MCF 10A (cell line): ENCODE data around the gene AP1G1. TPM values are rescaled to one million over a fixed set of nuclear protein-coding genes. Genes with fewer than 3 reads are reported as not detected.

ENCODE experiments used
- BruUV-seq: library from RNA; stranded (reverse); fragments of 400-500 nt; replicated peaks from 2 replicates; lab custom pipeline; 2021; lab: Mats Ljungman, UMichigan
- CTCF ChIA-PET: fragments of 300-600 bp; sonication (Branson Sonifier 250); formaldehyde crosslinking; extraction: SDS; loops from one replicate; lab custom pipeline; 2021; ENCODE audit warnings: antibody characterized with exemption, inconsistent platforms; lab: Yijun Ruan, JAX
- POLR2A ChIA-PET: fragments of 300-600, 350-650 bp; sonication (Branson Sonifier 250); formaldehyde crosslinking; extraction: SDS; loops from one replicate; lab custom pipeline; 2020; ENCODE audit warnings: antibody characterized with exemption, inconsistent platforms; lab: Yijun Ruan, JAX
- DNase-seq: peaks from one replicate; pipeline ENCODE4 v3.0.0-alpha.2; 2018; ENCODE audit not compliant: unreplicated experiment
- H3K27ac Mint-ChIP-seq: one replicate; pipeline ENCODE4 v1.8.0; 2022; ENCODE audit warnings: mild to moderate bottlenecking, low read depth, mixed read lengths; ENCODE audit not compliant: unreplicated experiment
- H3K27me3 Mint-ChIP-seq: one replicate; pipeline ENCODE4 v1.8.0; 2022; ENCODE audit warnings: mixed read lengths; ENCODE audit not compliant: insufficient read depth, unreplicated experiment
- H3K36me3 Mint-ChIP-seq: one replicate; pipeline ENCODE4 v1.8.0; 2022; ENCODE audit warnings: mild to moderate bottlenecking, moderate library complexity, mixed read lengths; ENCODE audit not compliant: insufficient read depth, unreplicated experiment
- H3K4me1 Mint-ChIP-seq: one replicate; pipeline ENCODE4 v1.8.0; 2022; ENCODE audit warnings: mixed read lengths; ENCODE audit not compliant: insufficient read depth, unreplicated experiment
- H3K4me3 Mint-ChIP-seq: one replicate; pipeline ENCODE4 v1.8.0; 2022; ENCODE audit warnings: mild to moderate bottlenecking, moderate library complexity, mixed read lengths; ENCODE audit not compliant: unreplicated experiment
- H3K9me3 Mint-ChIP-seq: one replicate; pipeline ENCODE4 v1.8.0; 2022; ENCODE audit warnings: mixed read lengths; ENCODE audit not compliant: unreplicated experiment
- CTCF ChIP-seq: fragments of 200-600 bp; IDR thresholded peaks from one replicate; pipeline ENCODE4 v1.8.0; 2022; ENCODE audit warnings: antibody characterized with exemption, mild to moderate bottlenecking; ENCODE audit not compliant: unreplicated experiment
- intact Hi-C: fragments of 100-400 bp; cut with micrococcal nuclease; formaldehyde crosslinking; loops from 2 replicates; pipeline ENCODE4 v1.14.1; 2022
- total RNA-seq: library from RNA; stranded (reverse); gene quantifications from 2 replicates; pipeline ENCODE4 v1.2.3, GENCODE V29; 2022

AP1G1 gene
- total RNA-seq, 1 experiment from 2014 or later, result 99.5 TPM

GRCh38 chr16:71767060-71767900 lies 41.4 kb downstream of the AP1G1 start:
- no peak overlapping the region for H3K4me3 Mint-ChIP-seq
- H3K9me3 Mint-ChIP-seq, result peaks cover 6% of the 10 kb centered on the region
- BruUV-seq, result no TSS peak
- no peak for DNase-seq
- no peaks in the 10 kb centered on the region for H3K27me3 Mint-ChIP-seq
- no peak overlapping the region for H3K27ac Mint-ChIP-seq
- POLR2A ChIA-PET, result interaction anchor here (0.6 kb wide), 1 partner anchor 274 kb away, joined by 3 read pairs; no protein-coding TSS in a partner anchor
- TF ChIP-seq CTCF, result no peak
- CTCF ChIA-PET, result interaction anchor here (0.6 to 1.1 kb wide), 2 partner anchors 8 to 194 kb away, joined by 3 read pairs; no protein-coding TSS in a partner anchor
- intact Hi-C loops, result loop anchor here (10.0 kb wide), 1 partner anchor 78 kb away; the partner anchor contains the start of gene ATXN1L
- H3K4me1 Mint-ChIP-seq, result no peaks in the 10 kb centered on the region
- peaks cover 87% of the 10 kb centered on the region for H3K36me3 Mint-ChIP-seq

DNA sequence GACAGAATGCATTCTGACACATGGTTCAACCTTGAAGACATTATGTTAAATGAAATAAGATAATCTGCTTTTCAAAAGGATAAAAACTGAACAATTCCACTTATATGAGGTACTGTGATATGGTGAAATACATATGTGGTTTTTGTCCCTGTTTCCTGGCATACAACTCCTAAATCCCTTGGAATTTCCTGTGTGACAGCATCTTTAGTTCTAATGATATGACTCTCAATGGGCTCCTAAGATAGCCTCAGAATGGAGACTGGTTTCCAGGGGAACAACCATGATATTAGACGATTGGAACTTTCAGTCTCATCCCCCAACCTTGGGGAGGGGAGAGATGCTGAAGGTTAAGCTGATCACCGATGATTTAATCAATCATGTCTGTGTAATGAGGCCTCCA lies 46.4 kb downstream of the AP1G1 start:
- no peaks in the 10 kb centered on the region for H3K4me1 Mint-ChIP-seq
- peaks cover 87% of the 10 kb centered on the region for H3K36me3 Mint-ChIP-seq
- ChIA-PET POLR2A (interaction anchor here (0.6 kb wide), 1 partner anchor 20 kb away, joined by 3 read pairs; no protein-coding TSS in a partner anchor), CTCF (interaction anchor here (0.6 kb wide), 1 partner anchor 190 kb away, joined by 4 read pairs; no protein-coding TSS in a partner anchor)
- no peak overlapping the region for H3K27ac Mint-ChIP-seq
- no peaks in the 10 kb centered on the region for H3K9me3 Mint-ChIP-seq
- intact Hi-C loops, result loop anchor here (10.0 kb wide), 1 partner anchor 83 kb away; the partner anchor contains the start of gene ATXN1L
- DNase-seq, result no peak
- BruUV-seq, result no TSS peak
- no peaks in the 10 kb centered on the region for H3K27me3 Mint-ChIP-seq
- no peak overlapping the region for H3K4me3 Mint-ChIP-seq
- no peak for TF ChIP-seq CTCF

DNA sequence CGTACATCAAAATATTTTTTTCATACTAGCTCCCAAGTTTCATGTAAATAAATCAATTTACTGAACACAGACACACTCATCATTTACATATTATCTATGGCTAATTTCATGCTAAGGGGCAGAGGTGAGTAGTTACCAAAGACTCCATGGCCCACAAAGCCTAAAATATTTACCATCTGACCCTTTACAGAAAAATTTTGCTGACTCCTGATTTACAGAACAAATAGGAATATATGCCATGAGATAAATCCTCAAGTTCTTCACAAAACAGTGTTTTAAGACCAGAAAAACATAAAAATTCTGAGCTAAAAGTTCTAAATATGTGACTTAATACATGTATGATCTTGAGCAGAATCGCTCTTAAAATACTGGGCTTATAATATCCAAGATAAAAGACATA lies 47.5 kb downstream of the AP1G1 start:
- POLR2A ChIA-PET, result no interaction called here
- no peaks in the 10 kb centered on the region for H3K9me3 Mint-ChIP-seq
- peaks cover 87% of the 10 kb centered on the region for H3K36me3 Mint-ChIP-seq
- H3K27me3 Mint-ChIP-seq, result no peaks in the 10 kb centered on the region
- no peak for DNase-seq
- no peak overlapping the region for H3K27ac Mint-ChIP-seq
- H3K4me3 Mint-ChIP-seq, result no peak overlapping the region
- no peak for TF ChIP-seq CTCF
- CTCF ChIA-PET, result interaction anchor here (0.6 kb wide), 2 partner anchors 58 to 122 kb away, joined by 3 to 4 read pairs; no protein-coding TSS in a partner anchor
- H3K4me1 Mint-ChIP-seq, result no peaks in the 10 kb centered on the region
- intact Hi-C loops, result loop anchor here (10.0 kb wide), 1 partner anchor 84 kb away; the partner anchor contains the start of gene ATXN1L
- BruUV-seq, result no TSS peak

DNA sequence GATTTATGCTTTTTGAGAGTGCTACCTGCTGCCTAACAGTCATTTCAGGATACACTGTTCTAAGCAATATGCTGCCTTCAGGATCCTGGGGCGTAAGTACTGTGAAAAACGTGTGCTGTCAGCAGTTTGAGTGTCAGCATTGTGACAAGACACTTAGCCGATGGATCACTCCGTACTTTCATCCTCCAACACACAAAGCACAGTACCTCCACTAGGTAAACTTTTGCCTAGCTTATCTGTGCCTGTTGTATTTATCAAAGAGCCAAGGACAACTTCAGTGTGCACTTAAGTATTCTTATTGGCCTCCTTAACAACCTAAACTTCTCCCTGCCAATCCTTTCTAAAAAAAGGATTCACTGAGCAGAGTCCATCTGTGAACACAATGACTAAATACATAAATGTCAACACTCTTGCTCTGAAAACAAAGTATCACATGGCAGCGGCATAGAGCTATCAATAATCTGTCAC lies 50.3 kb downstream of the AP1G1 start:
- TF ChIP-seq CTCF, result no peak
- H3K9me3 Mint-ChIP-seq, result no peaks in the 10 kb centered on the region
- POLR2A ChIA-PET, result interaction anchor here (0.6 kb wide), 1 partner anchor 124 kb away, joined by 3 read pairs; no protein-coding TSS in a partner anchor
- peaks cover 98% of the 10 kb centered on the region for H3K36me3 Mint-ChIP-seq
- H3K27me3 Mint-ChIP-seq, result no peaks in the 10 kb centered on the region
- BruUV-seq, result no TSS peak
- CTCF ChIA-PET, result interaction anchor here (1.0 to 1.4 kb wide), 2 partner anchors 26 to 46 kb away, joined by 3 to 4 read pairs; no protein-coding TSS in a partner anchor
- no peak for DNase-seq
- H3K27ac Mint-ChIP-seq, result no peak overlapping the region
- intact Hi-C loops, result no loop called here
- no peaks in the 10 kb centered on the region for H3K4me1 Mint-ChIP-seq
- no peak overlapping the region for H3K4me3 Mint-ChIP-seq
